K562 (cell line): ENCODE data around the gene THADA. TPM values are rescaled to one million over a fixed set of nuclear protein-coding genes. Genes with fewer than 3 reads are reported as not detected.

Experiments used
- ATAC-seq: fragments of 200-7000 bp; cut with Tn5 transposase; 3 replicates; pipeline ENCODE4 v1.9.1; 2020; ENCODE audit warnings: moderate library complexity
- BruUV-seq: library from RNA; stranded (reverse); fragments of 400-500 nt; replicated peaks from 2 replicates; lab custom pipeline; 2021; lab: Mats Ljungman, UMichigan
- CTCF ChIA-PET: fragments of 300-600 bp; formaldehyde crosslinking; extraction: SDS; loops from one replicate; lab custom pipeline; 2021; ENCODE audit warnings: low intra/inter-chr PET ratio; lab: Yijun Ruan, JAX
- POLR2A ChIA-PET: fragments of 300-600, 350-650 bp; sonication (Branson Sonifier 250); formaldehyde crosslinking; extraction: SDS; loops from one replicate; lab custom pipeline; 2021; ENCODE audit warnings: antibody characterized with exemption, inconsistent platforms; lab: Yijun Ruan, JAX
- DNase-seq, 4 experiments: peaks; one replicate each; pipeline versions ENCODE4 v3.0.0 to v3.0.0-alpha.2; 2011 to 2018; ENCODE audit warnings: low spot score in 3 of 4, mixed read lengths in 3 of 4; ENCODE audit errors: extremely low read depth in 1 of 4
- FAIRE-seq: peaks from 2 replicates; lab custom pipeline; 2011; peaks lifted over from hg19 to GRCh38; lab: Jason Lieb, UNC
- H2AFZ ChIP-seq: 2 replicates; pipeline ENCODE4 v1.6.0; 2011; ENCODE audit warnings: low read depth, low read length, control low read depth, inconsistent platforms
- H3K27ac ChIP-seq: fragments of 200-600 bp; 3 replicates; pipeline ENCODE4 v1.8.0; 2011; ENCODE audit warnings: low read depth, mild to moderate bottlenecking, control low read depth, inconsistent platforms, low read length, moderate library complexity, mixed read lengths; ENCODE audit errors: extremely low read depth
- H3K27me3 ChIP-seq, 2 experiments: fragments of 300-600 bp in 1 of 2; 2 replicates in 1 of 2; 3 replicates in 1 of 2; pipeline versions ENCODE4 v1.6.0 to v1.8.0; 2011; ENCODE audit warnings: inconsistent platforms in 2 of 2, low read length in 2 of 2, mild to moderate bottlenecking in 1 of 2, mixed read lengths in 1 of 2, moderate library complexity in 1 of 2; ENCODE audit not compliant: control insufficient read depth in 2 of 2, insufficient read depth in 2 of 2
- H3K36me3 ChIP-seq: fragments of 300-600 bp; 3 replicates; pipeline ENCODE4 v1.8.0; 2011; ENCODE audit warnings: mild to moderate bottlenecking, low read length, inconsistent platforms; ENCODE audit not compliant: control insufficient read depth, insufficient read depth
- H3K4me1 ChIP-seq, 2 experiments: fragments of 200-600 bp in 1 of 2; replicated peaks in 1 of 2; 2 replicates in 1 of 2; 3 replicates in 1 of 2; pipeline versions ENCODE4 v1.5.1 to v1.8.0; 2011; ENCODE audit warnings: inconsistent platforms in 2 of 2, low read length in 2 of 2, mild to moderate bottlenecking in 1 of 2, mixed read lengths in 1 of 2, moderate library complexity in 1 of 2; ENCODE audit not compliant: control insufficient read depth in 2 of 2, insufficient read depth in 2 of 2
- H3K4me2 ChIP-seq: 2 replicates; pipeline ENCODE4 v1.6.1; 2011; ENCODE audit warnings: low read length, control low read depth, inconsistent platforms, mixed read lengths; ENCODE audit not compliant: insufficient read depth
- H3K4me3 ChIP-seq: fragments of 200-600 bp; sonication (generic), shearing (Covaris generic); 2 replicates; pipeline ENCODE4 v1.5.1; 2016; ENCODE audit warnings: control low read depth, inconsistent platforms
- H3K79me2 ChIP-seq: fragments of 200-600 bp; 3 replicates; pipeline ENCODE4 v1.8.0; 2011; ENCODE audit warnings: low read length, inconsistent platforms; ENCODE audit not compliant: control insufficient read depth, insufficient read depth
- H3K9ac ChIP-seq, 2 experiments: 2 replicates each; pipeline versions ENCODE4 v1.6.0 to v1.6.1; 2011; ENCODE audit warnings: low read depth in 2 of 2, low read length in 2 of 2, control low read depth in 1 of 2, inconsistent platforms in 1 of 2, mild to moderate bottlenecking in 1 of 2, mixed read lengths in 1 of 2; ENCODE audit not compliant: insufficient read depth in 1 of 2
- H3K9me1 ChIP-seq: one replicate; pipeline ENCODE4 v1.6.0; 2011; ENCODE audit warnings: inconsistent platforms, mild to moderate bottlenecking, low read length, moderate library complexity; ENCODE audit not compliant: control insufficient read depth, insufficient read depth
- H3K9me3 ChIP-seq: replicated peaks from 2 replicates; pipeline ENCODE4 v1.5.1; 2011; ENCODE audit warnings: low read depth, low read length, inconsistent platforms; ENCODE audit not compliant: control insufficient read depth, insufficient read depth
- H4K20me1 ChIP-seq: replicated peaks from 2 replicates; pipeline ENCODE4 v1.6.1; 2011; ENCODE audit warnings: low read length, inconsistent platforms, mixed read lengths; ENCODE audit not compliant: control insufficient read depth, insufficient read depth
- GTF2E2 ChIP-seq: fragments of 200-800 bp; sonication (Bioruptor generic); IDR thresholded peaks from 2 replicates; pipeline ENCODE4 v1.6.1; 2016; ENCODE audit warnings: missing genetic modification characterization, missing compliant biosample characterization
- HDAC8 ChIP-seq: fragments of 450-650 bp; IDR thresholded peaks from 2 replicates; pipeline ENCODE4 v1.6.1; 2016; ENCODE audit warnings: mild to moderate bottlenecking, missing genetic modification characterization, moderate library complexity, missing compliant biosample characterization
- KDM1A ChIP-seq, 2 experiments: fragments of 450-650 bp; IDR thresholded peaks; 2 replicates each; pipeline ENCODE4 v1.6.1; 2016; ENCODE audit warnings: mild to moderate bottlenecking in 2 of 2
- NCOR1 ChIP-seq: fragments of 450-650 bp; IDR thresholded peaks from 2 replicates; pipeline ENCODE4 v1.6.1; 2016; ENCODE audit warnings: mild to moderate bottlenecking, moderate library complexity
- NFE2 ChIP-seq: IDR thresholded peaks from 2 replicates; pipeline ENCODE4 v1.6.1; 2014; ENCODE audit warnings: antibody characterized with exemption, low read depth
- RCOR1 ChIP-seq, 2 experiments: IDR thresholded peaks; 2 replicates each; pipeline ENCODE4 v1.6.1; 2012; ENCODE audit warnings: low read depth in 2 of 2, low read length in 2 of 2, borderline replicate concordance in 1 of 2, improper control_type of control experiment in 1 of 2
- ZNF76 ChIP-seq: fragments of 250-450 bp; sonication (Bioruptor Pico); IDR thresholded peaks from 2 replicates; pipeline ENCODE4 v1.4.0; 2020; ENCODE audit warnings: mild to moderate bottlenecking, moderate library complexity, borderline replicate concordance
- ZZZ3 ChIP-seq: fragments of 450-650 bp; IDR thresholded peaks from 2 replicates; pipeline ENCODE4 v1.6.1; 2016; ENCODE audit warnings: antibody characterized with exemption, mild to moderate bottlenecking, moderate library complexity
- WGBS: fragments of 100-300 bp; shearing (Covaris generic); methylation state at CpG from one replicate; pipeline ENCODE4 v1.1.6; 2016; ENCODE audit warnings: low coverage, mixed read lengths; ENCODE audit not compliant: insufficient coverage; ENCODE audit errors: missing lambda C conversion rate; 5-methylcytosine and 5-hydroxymethylcytosine counted together
- in situ Hi-C: fragments of 300-500 bp; cut with MboI; formaldehyde crosslinking; loops from 4 replicates; pipeline ENCODE4 v1.15.0; 2018; ENCODE audit warnings: inconsistent platforms, mixed read lengths
- intact Hi-C: fragments of 100-400 bp; cut with micrococcal nuclease; formaldehyde crosslinking; loops from 2 replicates; pipeline ENCODE4 v1.14.2; 2022
- polyA plus RNA-seq, 8 experiments: library from polyadenylated mRNA; depleted of rRNA in 4 of 8; stranded (reverse) in 5 of 8; unstranded in 3 of 8; fragments of >200 nt; fragmentation: Nextera tagmentation in 2 of 8; fragmentation: Illumina TruSeq in 1 of 8; extraction: Ambion mirVana in 2 of 8; extraction: Trizol in 1 of 8; gene quantifications; 2 replicates each; pipeline versions ENCODE4 v1.2.1 to v1.2.3, GENCODE V29; 2011 to 2014; ENCODE audit warnings: inconsistent platforms in 1 of 8, missing spikeins in 1 of 8
- total RNA-seq, 7 experiments: library from RNA; depleted of rRNA in 6 of 7; stranded (reverse); fragments of >200 nt in 6 of 7; fragmentation: Illumina TruSeq in 2 of 7; extraction: Trizol in 2 of 7; gene quantifications; 2 replicates each; pipeline versions ENCODE4 v1.2.1 to v1.2.3, GENCODE V29; 2011 to 2021; ENCODE audit warnings: low replicate concordance in 1 of 7
- TF ChIP-seq, protein P1 (sequence below), 2 experiments: fragments of 450-650 bp in 1 of 2; sonication (generic) in 1 of 2; formaldehyde crosslinking; conservative IDR thresholded peaks; 2 replicates each; pipeline versions ENCODE4 v1.4.0 to v1.8.1; 2020 to 2022; ENCODE audit warnings: mild to moderate bottlenecking in 1 of 2, missing genetic modification reagents in 1 of 2

Gene THADA
- total and polyA plus RNA-seq, 9 of the 15 experiments (the other 6 are each of a cell fraction or from before 2014, with no cell fraction given), result 17.8 to 34.7 (median 31.9) TPM

DNA sequence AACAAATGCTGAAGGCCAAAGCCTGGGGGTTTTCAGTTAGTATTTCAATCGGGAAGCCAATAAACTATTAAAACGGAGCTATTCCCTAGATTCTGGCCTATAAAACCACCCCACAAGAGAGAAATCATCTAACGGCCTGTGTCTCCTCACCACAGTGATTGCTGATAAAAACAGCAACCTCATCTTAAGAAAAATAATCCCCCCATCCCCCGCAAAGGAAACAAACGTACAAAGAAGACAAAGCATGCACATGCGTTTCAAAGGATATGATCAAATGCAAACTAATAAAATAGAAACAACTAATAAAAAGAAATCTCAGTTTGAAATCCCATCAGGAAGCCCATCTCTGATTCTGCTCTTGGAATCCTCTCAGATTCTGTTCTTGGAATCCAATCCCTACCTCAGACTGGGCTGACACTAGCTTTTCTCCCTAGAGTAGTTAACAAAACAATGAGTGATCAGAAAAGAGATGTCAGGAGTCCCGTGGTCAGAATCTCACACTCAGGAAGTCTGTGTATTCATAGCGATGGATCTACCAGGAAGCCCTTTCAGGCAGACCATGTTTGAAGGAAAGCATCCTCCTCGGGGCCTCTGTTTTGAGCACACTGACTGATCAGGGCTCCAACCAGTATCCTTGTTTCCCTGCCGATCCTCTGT, 150.7 kb downstream of the THADA start:
- Histone ChIP-seq H3K4me1 (no peaks in the 10 kb centered on the region), H3K79me2 (no peaks in the 10 kb centered on the region), H3K9me1 (no peaks in the 10 kb centered on the region), H3K27ac (no peak overlapping the region), H2AFZ (no peak overlapping the region), H3K4me2 (no peak overlapping the region), H3K4me3 (no peak overlapping the region), H3K9ac (no peak overlapping the region), H4K20me1 (no peaks in the 10 kb centered on the region), H3K9me3 (no peaks in the 10 kb centered on the region), H3K36me3 (no peaks in the 10 kb centered on the region), H3K27me3 (no peaks in the 10 kb centered on the region)
- DNase-seq (no peak), FAIRE-seq (no peak), ATAC-seq (no peak)
- peak; percentile 66 to 70 for TF ChIP-seq KDM1A (IDR thresholded peaks at IDR 0.05)
- TF ChIP-seq NCOR1, result no peak
- TF ChIP-seq ZZZ3, result no peak
- TF ChIP-seq ZNF76 (CRISPR knock-in tag), result no peak
- TF ChIP-seq HDAC8 (tag), result no peak
- TF ChIP-seq, protein P1, sequence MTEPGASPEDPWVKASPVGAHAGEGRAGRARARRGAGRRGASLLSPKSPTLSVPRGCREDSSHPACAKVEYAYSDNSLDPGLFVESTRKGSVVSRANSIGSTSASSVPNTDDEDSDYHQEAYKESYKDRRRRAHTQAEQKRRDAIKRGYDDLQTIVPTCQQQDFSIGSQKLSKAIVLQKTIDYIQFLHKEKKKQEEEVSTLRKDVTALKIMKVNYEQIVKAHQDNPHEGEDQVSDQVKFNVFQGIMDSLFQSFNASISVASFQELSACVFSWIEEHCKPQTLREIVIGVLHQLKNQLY (CRISPR knock-in tag; conservative IDR thresholded peaks at IDR 0.05), result no peak
- TF ChIP-seq GTF2E2, result no peak
- 0 out of 2 replicates have a peak, but pooled peaks have one; percentile 7 for TF ChIP-seq NFE2
- TF ChIP-seq RCOR1 (IDR thresholded peaks at IDR 0.05; ENCODE audit: borderline replicate concordance in 1 of 2, low read depth in 2 of 2, low read length in 2 of 2), result 0 out of 4 replicates have a peak, but pooled peaks of 1 of the 2 experiments have one; percentile 8
- in situ Hi-C loops (no loop called here), intact Hi-C loops (no loop called here)
- ChIA-PET CTCF (no interaction called here), POLR2A (interaction anchor here (0.6 to 0.7 kb wide), 2 partner anchors 188 to 421 kb away, joined by 3 read pairs; no protein-coding TSS in a partner anchor)
- BruUV-seq, result no TSS peak
- 46% methylated on average over 10 of the region's 10 CpGs for WGBS
